Measurements from ENCODE around the gene SNN. TPM values are rescaled to one million over a fixed set of nuclear protein-coding genes. Genes with fewer than 3 reads are reported as not detected.

The SNN gene
- total and polyA plus RNA-seq, 9 of the 15 experiments (the other 6 are each of a cell fraction or from before 2014, with no cell fraction given): 0.07 to 2.9 (median 1.9) TPM

DNA sequence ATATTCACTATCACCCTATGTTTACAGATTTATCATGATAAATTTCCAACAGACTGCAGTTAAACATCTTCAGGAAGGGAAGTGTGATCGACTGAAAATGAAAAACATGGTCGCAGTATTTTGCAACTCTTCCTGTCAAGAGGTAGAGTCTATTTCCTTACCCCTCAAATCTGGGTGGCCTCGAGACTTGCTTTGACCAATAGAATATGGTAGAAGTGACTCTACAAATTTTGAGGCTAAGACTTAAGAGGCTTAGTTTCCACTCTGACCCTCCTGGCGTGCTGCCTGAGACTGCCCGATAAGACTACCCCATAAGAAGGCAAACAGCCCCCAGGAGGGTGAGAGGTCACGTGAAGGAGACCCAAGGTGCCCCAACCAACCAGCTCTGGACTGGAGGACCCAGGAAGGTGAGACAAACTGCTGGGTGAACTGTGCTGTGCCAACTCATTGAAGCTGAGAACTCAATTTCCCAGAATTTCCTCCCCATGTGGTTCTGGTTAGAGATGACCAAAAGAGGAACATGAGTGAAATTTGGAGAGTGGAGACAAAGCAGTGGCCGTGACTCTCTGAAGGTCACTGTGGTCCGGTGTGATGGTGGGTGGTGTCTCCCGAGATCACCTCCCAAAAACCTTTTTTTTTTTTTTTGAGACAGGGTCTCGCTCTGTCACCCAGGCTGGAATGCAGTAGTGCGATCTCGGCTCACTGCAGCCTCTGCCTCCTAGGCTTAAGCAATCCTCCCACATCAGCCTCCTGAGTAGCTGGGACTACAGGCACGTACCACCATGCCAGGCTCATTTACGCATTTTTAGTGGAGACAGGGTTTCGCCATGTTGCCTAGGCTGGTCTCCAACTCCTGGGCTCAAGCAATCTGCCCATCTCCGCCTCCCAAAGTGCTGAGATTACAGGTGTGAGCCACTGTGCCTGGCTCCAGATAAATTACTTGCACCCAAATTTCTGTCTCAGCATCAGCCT lies 43.3 kb upstream of the SNN start (continued):
- TF ChIP-seq ZNF175 (CRISPR knock-in tag; IDR thresholded peaks at IDR 0.05; ENCODE audit: low read depth) (0 out of 2 replicates have a peak, but pooled peaks have one; percentile 39), ETS2 (tag; IDR thresholded peaks at IDR 0.05; ENCODE audit: borderline replicate concordance, poor library complexity, severe bottlenecking) (no peak), BACH1 (tag; IDR thresholded peaks at IDR 0.05) (0 out of 2 replicates have a peak, but pooled peaks have one; percentile 46), NR2C1 (IDR thresholded peaks at IDR 0.05) (peak; percentile 64; the same call in 1 of the 2 replicates), NR2C1 (tag; IDR thresholded peaks at IDR 0.05) (peak; percentile 80), RB1 (IDR thresholded peaks at IDR 0.05; ENCODE audit: low read depth) (no peak), ZNF174 (CRISPR knock-in tag; IDR thresholded peaks at IDR 0.05) (no peak), NFE2 (IDR thresholded peaks at IDR 0.05; ENCODE audit: low read depth) (peak; percentile 34; the same call in 1 of the 2 replicates), ZNF668 (CRISPR knock-in tag; IDR thresholded peaks at IDR 0.05) (0 out of 2 replicates have a peak, but pooled peaks have one; percentile 9), GABPA (tag; conservative IDR thresholded peaks at IDR 0.05; ENCODE audit: low read depth) (peak; percentile 30; the same call in 1 of the 2 replicates), CHD4 (IDR thresholded peaks at IDR 0.05; ENCODE audit: insufficient read depth, insufficient replicate concordance, low read depth, low read length, poor library complexity, severe bottlenecking) (peak; percentile 12), ARID1B (IDR thresholded peaks at IDR 0.05) (peak; percentile 66), ESRRA (IDR thresholded peaks at IDR 0.05; ENCODE audit: borderline replicate concordance, low read depth) (peak; percentile 88), CTBP1 (IDR thresholded peaks at IDR 0.05; ENCODE audit: borderline replicate concordance) (peak; percentile 60; the same call in 1 of the 2 replicates), NR2C2 (CRISPR knock-in tag; IDR thresholded peaks at IDR 0.05) (no peak), NR2C2 (tag; IDR thresholded peaks at IDR 0.05) (peak; percentile 79), TFAM (CRISPR knock-in tag; conservative IDR thresholded peaks at IDR 0.05) (no peak), ZNF766 (CRISPR knock-in tag; conservative IDR thresholded peaks at IDR 0.05) (peak; percentile 47)
- TF ChIP-seq, protein P1, sequence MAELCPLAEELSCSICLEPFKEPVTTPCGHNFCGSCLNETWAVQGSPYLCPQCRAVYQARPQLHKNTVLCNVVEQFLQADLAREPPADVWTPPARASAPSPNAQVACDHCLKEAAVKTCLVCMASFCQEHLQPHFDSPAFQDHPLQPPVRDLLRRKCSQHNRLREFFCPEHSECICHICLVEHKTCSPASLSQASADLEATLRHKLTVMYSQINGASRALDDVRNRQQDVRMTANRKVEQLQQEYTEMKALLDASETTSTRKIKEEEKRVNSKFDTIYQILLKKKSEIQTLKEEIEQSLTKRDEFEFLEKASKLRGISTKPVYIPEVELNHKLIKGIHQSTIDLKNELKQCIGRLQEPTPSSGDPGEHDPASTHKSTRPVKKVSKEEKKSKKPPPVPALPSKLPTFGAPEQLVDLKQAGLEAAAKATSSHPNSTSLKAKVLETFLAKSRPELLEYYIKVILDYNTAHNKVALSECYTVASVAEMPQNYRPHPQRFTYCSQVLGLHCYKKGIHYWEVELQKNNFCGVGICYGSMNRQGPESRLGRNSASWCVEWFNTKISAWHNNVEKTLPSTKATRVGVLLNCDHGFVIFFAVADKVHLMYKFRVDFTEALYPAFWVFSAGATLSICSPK (IDR thresholded peaks at IDR 0.05; ENCODE audit: borderline replicate concordance): no peak
- TF ChIP-seq, protein P2, sequence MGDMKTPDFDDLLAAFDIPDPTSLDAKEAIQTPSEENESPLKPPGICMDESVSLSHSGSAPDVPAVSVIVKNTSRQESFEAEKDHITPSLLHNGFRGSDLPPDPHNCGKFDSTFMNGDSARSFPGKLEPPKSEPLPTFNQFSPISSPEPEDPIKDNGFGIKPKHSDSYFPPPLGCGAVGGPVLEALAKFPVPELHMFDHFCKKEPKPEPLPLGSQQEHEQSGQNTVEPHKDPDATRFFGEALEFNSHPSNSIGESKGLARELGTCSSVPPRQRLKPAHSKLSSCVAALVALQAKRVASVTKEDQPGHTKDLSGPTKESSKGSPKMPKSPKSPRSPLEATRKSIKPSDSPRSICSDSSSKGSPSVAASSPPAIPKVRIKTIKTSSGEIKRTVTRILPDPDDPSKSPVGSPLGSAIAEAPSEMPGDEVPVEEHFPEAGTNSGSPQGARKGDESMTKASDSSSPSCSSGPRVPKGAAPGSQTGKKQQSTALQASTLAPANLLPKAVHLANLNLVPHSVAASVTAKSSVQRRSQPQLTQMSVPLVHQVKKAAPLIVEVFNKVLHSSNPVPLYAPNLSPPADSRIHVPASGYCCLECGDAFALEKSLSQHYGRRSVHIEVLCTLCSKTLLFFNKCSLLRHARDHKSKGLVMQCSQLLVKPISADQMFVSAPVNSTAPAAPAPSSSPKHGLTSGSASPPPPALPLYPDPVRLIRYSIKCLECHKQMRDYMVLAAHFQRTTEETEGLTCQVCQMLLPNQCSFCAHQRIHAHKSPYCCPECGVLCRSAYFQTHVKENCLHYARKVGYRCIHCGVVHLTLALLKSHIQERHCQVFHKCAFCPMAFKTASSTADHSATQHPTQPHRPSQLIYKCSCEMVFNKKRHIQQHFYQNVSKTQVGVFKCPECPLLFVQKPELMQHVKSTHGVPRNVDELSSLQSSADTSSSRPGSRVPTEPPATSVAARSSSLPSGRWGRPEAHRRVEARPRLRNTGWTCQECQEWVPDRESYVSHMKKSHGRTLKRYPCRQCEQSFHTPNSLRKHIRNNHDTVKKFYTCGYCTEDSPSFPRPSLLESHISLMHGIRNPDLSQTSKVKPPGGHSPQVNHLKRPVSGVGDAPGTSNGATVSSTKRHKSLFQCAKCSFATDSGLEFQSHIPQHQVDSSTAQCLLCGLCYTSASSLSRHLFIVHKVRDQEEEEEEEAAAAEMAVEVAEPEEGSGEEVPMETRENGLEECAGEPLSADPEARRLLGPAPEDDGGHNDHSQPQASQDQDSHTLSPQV (IDR thresholded peaks at IDR 0.05): 0 out of 2 replicates have a peak, but pooled peaks have one; percentile 25

Measured in K562 (cell line).